HepG2 (cell line): ENCODE data around the gene RSPH4A. TPM values are rescaled to one million over a fixed set of nuclear protein-coding genes. Genes with fewer than 3 reads are reported as not detected.

ENCODE experiments used
- AHR ChIP-seq: IDR thresholded peaks from 2 replicates; pipeline ENCODE4 v1.6.1; 2018; ENCODE audit warnings: missing genetic modification reagents, missing compliant biosample characterization
- ARNTL ChIP-seq: sonication (generic); formaldehyde crosslinking; IDR thresholded peaks from 2 replicates; pipeline ENCODE4 v1.4.0; 2020; ENCODE audit warnings: mild to moderate bottlenecking, missing genetic modification reagents
- MAF1 ChIP-seq: sonication (generic); formaldehyde crosslinking; IDR thresholded peaks from 2 replicates; pipeline ENCODE4 v1.5.0; 2020; ENCODE audit warnings: missing genetic modification reagents, borderline replicate concordance
- NFAT5 ChIP-seq: sonication (generic); formaldehyde crosslinking; IDR thresholded peaks from 2 replicates; pipeline ENCODE4 v1.4.0; 2020; ENCODE audit warnings: missing genetic modification reagents
- RBAK ChIP-seq: sonication (generic); formaldehyde crosslinking; IDR thresholded peaks from 2 replicates; pipeline ENCODE4 v1.5.1; 2020; ENCODE audit warnings: mild to moderate bottlenecking, missing genetic modification reagents
- SNAI1 ChIP-seq: sonication (generic); formaldehyde crosslinking; IDR thresholded peaks from 2 replicates; pipeline ENCODE4 v1.5.0; 2020; ENCODE audit warnings: mild to moderate bottlenecking, missing genetic modification reagents, borderline replicate concordance
- ZNF225 ChIP-seq: sonication (generic); formaldehyde crosslinking; IDR thresholded peaks from 2 replicates; pipeline ENCODE4 v1.4.0; 2020; ENCODE audit warnings: mild to moderate bottlenecking, missing genetic modification reagents
- ZNF281 ChIP-seq: sonication (generic); formaldehyde crosslinking; IDR thresholded peaks from 2 replicates; pipeline ENCODE4 v1.4.0; 2020; ENCODE audit warnings: missing genetic modification reagents, borderline replicate concordance
- ZNF446 ChIP-seq: sonication (generic); formaldehyde crosslinking; IDR thresholded peaks from 2 replicates; pipeline ENCODE4 v1.5.0; 2020; ENCODE audit warnings: mild to moderate bottlenecking, missing genetic modification reagents
- ZNF563 ChIP-seq: sonication (generic); formaldehyde crosslinking; IDR thresholded peaks from 2 replicates; pipeline ENCODE4 v1.8.0; 2022; ENCODE audit warnings: mild to moderate bottlenecking, moderate library complexity, missing genetic modification reagents
- ZNF564 ChIP-seq: sonication (generic); formaldehyde crosslinking; IDR thresholded peaks from 2 replicates; pipeline ENCODE4 v1.8.1; 2023; ENCODE audit warnings: mild to moderate bottlenecking, missing genetic modification reagents
- ZNF639 ChIP-seq: conservative IDR thresholded peaks from 2 replicates; pipeline ENCODE4 v1.6.1; 2018; ENCODE audit warnings: missing genetic modification reagents
- ZNF646 ChIP-seq: sonication (generic); formaldehyde crosslinking; IDR thresholded peaks from 2 replicates; pipeline ENCODE4 v1.9.0; 2021; ENCODE audit warnings: mild to moderate bottlenecking, missing genetic modification reagents
- polyA plus RNA-seq, 8 experiments: library from polyadenylated mRNA; depleted of rRNA in 3 of 8; stranded (reverse) in 7 of 8; unstranded in 1 of 8; fragments of >200 nt; fragmentation: Illumina TruSeq in 4 of 8; extraction: Trizol in 4 of 8; gene quantifications; 2 replicates each; pipeline versions ENCODE4 v1.2.1 to v1.2.3, GENCODE V29; 2011 to 2016; ENCODE audit warnings: low read depth in 4 of 8, missing spikeins in 1 of 8, mixed read lengths in 1 of 8; ENCODE audit not compliant: insufficient read depth in 1 of 8
- total RNA-seq, 5 experiments: library from RNA; depleted of rRNA; stranded (reverse); fragments of >200 nt; fragmentation: Illumina TruSeq; extraction: Trizol; gene quantifications; 2 replicates each; pipeline ENCODE4 v1.2.3, GENCODE V29; 2016; ENCODE audit warnings: low read depth in 1 of 5

Gene RSPH4A
- total and polyA plus RNA-seq, 2 of the 13 experiments (the other 11 are each of a cell fraction or from before 2014, with no cell fraction given), result 0.24 to 0.40 TPM

GRCh38 chr6:116631379-116631990 lies 15.2 kb downstream of the RSPH4A start (continued):
- TF ChIP-seq NFAT5 (CRISPR knock-in tag), result no peak
- no peak for TF ChIP-seq ZNF563 (CRISPR knock-in tag)
- peak; percentile 44; the same call in 1 of the 2 replicates for TF ChIP-seq SNAI1 (CRISPR knock-in tag)
- 0 out of 2 replicates have a peak, but pooled peaks have one; percentile 54 for TF ChIP-seq ZNF646 (CRISPR knock-in tag)
- TF ChIP-seq ARNTL (CRISPR knock-in tag), result peak; percentile 41; the same call in 1 of the 2 replicates
- TF ChIP-seq ZNF564 (CRISPR knock-in tag), result peak; percentile 65; the same call in 1 of the 2 replicates
- no peak; the same call in 1 of the 2 replicates for TF ChIP-seq AHR (CRISPR knock-in tag)
- TF ChIP-seq ZNF225 (CRISPR knock-in tag), result no peak
- TF ChIP-seq ZNF281 (CRISPR knock-in tag), result 0 out of 2 replicates have a peak, but pooled peaks have one; percentile 34
- 0 out of 2 replicates have a peak, but pooled peaks have one; percentile 40 for TF ChIP-seq MAF1 (CRISPR knock-in tag)
- no peak for TF ChIP-seq RBAK
- no peak for TF ChIP-seq ZNF446
- TF ChIP-seq ZNF639 (CRISPR knock-in tag), result peak; percentile 76; the same call in 1 of the 2 replicates
